Parathyroid adenoma (tissue), 2 donors: ENCODE results near the gene ETV3.
A peak's percentile ranks its signal among the peaks of the same experiment; 100 is the strongest.

ENCODE experiments used
- H2AFZ ChIP-seq: fragments of 300-600 bp; sonication (generic); one replicate; pipeline ENCODE4 v1.7.0; 2017; ENCODE audit warnings: antibody characterized with exemption, mild to moderate bottlenecking
- H3K27ac ChIP-seq: fragments of 300-600 bp; sonication (generic); one replicate; pipeline ENCODE4 v1.7.0; 2017
- H3K27me3 ChIP-seq: fragments of 300-600 bp; sonication (generic); one replicate; pipeline ENCODE4 v1.7.0; 2017; ENCODE audit warnings: low read length; ENCODE audit not compliant: control insufficient read depth, insufficient read depth
- H3K36me3 ChIP-seq: fragments of 300-600 bp; sonication (generic); one replicate; pipeline ENCODE4 v1.7.0; 2017; ENCODE audit warnings: low read length; ENCODE audit not compliant: control insufficient read depth, insufficient read depth
- H3K4me1 ChIP-seq: fragments of 300-600 bp; sonication (generic); one replicate; pipeline ENCODE4 v1.7.0; 2017; ENCODE audit warnings: control low read depth
- H3K4me2 ChIP-seq: fragments of 300-600 bp; sonication (generic); one replicate; pipeline ENCODE4 v1.7.0; 2017; ENCODE audit warnings: low read length
- H3K4me3 ChIP-seq: fragments of 300-600 bp; sonication (generic); one replicate; pipeline ENCODE4 v1.7.0; 2017; ENCODE audit warnings: low read depth, low read length
- H3K79me2 ChIP-seq: fragments of 300-600 bp; sonication (generic); one replicate; pipeline ENCODE4 v1.7.0; 2017; ENCODE audit warnings: control low read depth
- H3K9ac ChIP-seq: fragments of 300-600 bp; sonication (generic); one replicate; pipeline ENCODE4 v1.7.0; 2017; ENCODE audit warnings: mild to moderate bottlenecking
- H3K9me3 ChIP-seq: fragments of 300-600 bp; sonication (generic); one replicate; pipeline ENCODE4 v1.7.0; 2017; ENCODE audit warnings: low read length; ENCODE audit not compliant: control insufficient read depth
- TF ChIP-seq, protein P1 (sequence below): fragments of 300-600 bp; sonication (generic); IDR thresholded peaks from one replicate; pipeline ENCODE4 v1.7.0; 2017; ENCODE audit warnings: antibody characterized with exemption, mild to moderate bottlenecking
- donor health status: primary hyperparathyroidism.

The ETV3 gene

GRCh38 chr1:157158967-157159366 is 20.8 kb upstream of the ETV3 start:
- H3K9ac ChIP-seq = no peak overlapping the region
- no peak overlapping the region for H3K4me2 ChIP-seq
- H3K4me3 ChIP-seq = no peak overlapping the region
- no peak overlapping the region for H2AFZ ChIP-seq
- H3K79me2 ChIP-seq = no peaks in the 10 kb centered on the region
- no peak overlapping the region for H3K27ac ChIP-seq
- TF ChIP-seq, protein P1, sequence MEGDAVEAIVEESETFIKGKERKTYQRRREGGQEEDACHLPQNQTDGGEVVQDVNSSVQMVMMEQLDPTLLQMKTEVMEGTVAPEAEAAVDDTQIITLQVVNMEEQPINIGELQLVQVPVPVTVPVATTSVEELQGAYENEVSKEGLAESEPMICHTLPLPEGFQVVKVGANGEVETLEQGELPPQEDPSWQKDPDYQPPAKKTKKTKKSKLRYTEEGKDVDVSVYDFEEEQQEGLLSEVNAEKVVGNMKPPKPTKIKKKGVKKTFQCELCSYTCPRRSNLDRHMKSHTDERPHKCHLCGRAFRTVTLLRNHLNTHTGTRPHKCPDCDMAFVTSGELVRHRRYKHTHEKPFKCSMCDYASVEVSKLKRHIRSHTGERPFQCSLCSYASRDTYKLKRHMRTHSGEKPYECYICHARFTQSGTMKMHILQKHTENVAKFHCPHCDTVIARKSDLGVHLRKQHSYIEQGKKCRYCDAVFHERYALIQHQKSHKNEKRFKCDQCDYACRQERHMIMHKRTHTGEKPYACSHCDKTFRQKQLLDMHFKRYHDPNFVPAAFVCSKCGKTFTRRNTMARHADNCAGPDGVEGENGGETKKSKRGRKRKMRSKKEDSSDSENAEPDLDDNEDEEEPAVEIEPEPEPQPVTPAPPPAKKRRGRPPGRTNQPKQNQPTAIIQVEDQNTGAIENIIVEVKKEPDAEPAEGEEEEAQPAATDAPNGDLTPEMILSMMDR = no peak
- no peaks in the 10 kb centered on the region for H3K36me3 ChIP-seq
- H3K4me1 ChIP-seq = peaks cover 2% of the 10 kb centered on the region
- no peaks in the 10 kb centered on the region for H3K27me3 ChIP-seq
- no peaks in the 10 kb centered on the region for H3K9me3 ChIP-seq

GRCh38 chr1:157157501-157158190 is 19.5 kb upstream of the ETV3 start:
- TF ChIP-seq, protein P1 = no peak
- peaks cover 4% of the 10 kb centered on the region for H3K4me1 ChIP-seq
- H3K79me2 ChIP-seq = no peaks in the 10 kb centered on the region
- H3K4me3 ChIP-seq = no peak overlapping the region
- no peaks in the 10 kb centered on the region for H3K27me3 ChIP-seq
- H3K9me3 ChIP-seq = no peaks in the 10 kb centered on the region
- H3K36me3 ChIP-seq = no peaks in the 10 kb centered on the region
- no peak overlapping the region for H3K4me2 ChIP-seq
- H3K27ac ChIP-seq = no peak overlapping the region
- no peak overlapping the region for H3K9ac ChIP-seq
- H2AFZ ChIP-seq = no peak overlapping the region

GRCh38 chr1:157156058-157156541 is 17.9 kb upstream of the ETV3 start:
- Histone ChIP-seq H3K4me1 (peaks cover 4% of the 10 kb centered on the region), H3K27me3 (no peaks in the 10 kb centered on the region), H3K9me3 (no peaks in the 10 kb centered on the region), H3K4me3 (no peak overlapping the region), H3K4me2 (peak overlapping the region; percentile 28), H3K27ac (no peak overlapping the region), H2AFZ (peak overlapping the region; percentile 53), H3K79me2 (no peaks in the 10 kb centered on the region), H3K9ac (no peak overlapping the region), H3K36me3 (no peaks in the 10 kb centered on the region)
- TF ChIP-seq, protein P1 = peak; percentile 91

DNA sequence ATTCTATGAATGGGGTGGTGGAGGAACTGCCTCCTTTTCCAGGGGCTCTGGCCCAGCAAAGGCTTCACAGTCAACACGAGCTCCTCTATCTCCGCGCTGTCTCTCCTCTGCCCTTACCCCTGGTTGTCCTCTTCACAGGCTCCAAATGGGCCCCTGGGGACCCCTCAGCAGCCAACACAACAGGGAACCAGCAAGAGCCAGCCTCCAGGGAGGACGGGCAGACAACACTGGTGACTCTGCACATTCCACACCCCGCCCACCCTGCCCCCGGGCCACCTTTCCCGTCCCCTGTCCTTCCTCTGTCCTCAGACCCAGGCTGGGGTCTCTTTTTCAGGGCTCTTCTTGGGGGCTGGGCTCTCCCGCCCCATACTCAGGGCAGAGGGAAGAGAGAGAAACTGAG is 17.5 kb upstream of the ETV3 start:
- Histone ChIP-seq H3K9me3 (no peaks in the 10 kb centered on the region), H3K79me2 (no peaks in the 10 kb centered on the region), H3K4me3 (no peak overlapping the region), H3K36me3 (no peaks in the 10 kb centered on the region), H3K4me2 (peak overlapping the region; percentile 28), H3K27ac (no peak overlapping the region), H3K27me3 (no peaks in the 10 kb centered on the region), H2AFZ (peak overlapping the region; percentile 53), H3K9ac (no peak overlapping the region), H3K4me1 (peaks cover 4% of the 10 kb centered on the region)
- TF ChIP-seq, protein P1 = no peak
